GM12891 (cell line): ENCODE results near the gene PPP1R1C.

Source experiments
- DNase-seq: peaks from one replicate; pipeline ENCODE4 v3.0.0; 2011; ENCODE audit warnings: low spot score; ENCODE audit not compliant: insufficient read length
- FAIRE-seq: peaks from 2 replicates; lab custom pipeline; 2011; peaks lifted over from hg19 to GRCh38; lab: Jason Lieb, UNC
- PAX5 ChIP-seq: IDR thresholded peaks from 2 replicates; pipeline ENCODE4 v1.6.1; 2011; ENCODE audit warnings: low read length, moderate library complexity, mild to moderate bottlenecking; ENCODE audit not compliant: insufficient read depth, severe bottlenecking
- POLR2A ChIP-seq: IDR thresholded peaks from 2 replicates; pipeline ENCODE4 v1.6.1; 2011; ENCODE audit warnings: low read depth, low read length, control low read depth
- POLR2AphosphoS5 ChIP-seq: IDR thresholded peaks from 2 replicates; pipeline ENCODE4 v1.6.1; 2011; ENCODE audit warnings: low read depth, low read length, control low read depth
- POU2F2 ChIP-seq: IDR thresholded peaks from 2 replicates; pipeline ENCODE4 v1.6.1; 2011; ENCODE audit warnings: low read depth, mild to moderate bottlenecking, control low read depth, low read length, moderate library complexity
- SPI1 ChIP-seq: IDR thresholded peaks from 2 replicates; pipeline ENCODE4 v1.6.1; 2011; ENCODE audit warnings: low read depth, low read length, control low read depth
- TAF1 ChIP-seq: IDR thresholded peaks from 2 replicates; pipeline ENCODE4 v1.6.1; 2011; ENCODE audit warnings: low read depth, low read length, control low read depth

Gene PPP1R1C

GRCh38 chr2:181991171-181991885, 5.7 kb downstream of the PPP1R1C start:
- DNase-seq (peak; percentile 25), FAIRE-seq (peak; percentile 57)
- TF ChIP-seq PAX5 = no peak
- no peak for TF ChIP-seq POU2F2
- TF ChIP-seq POLR2A = no peak
- TF ChIP-seq SPI1 = peak; percentile 99
- TF ChIP-seq POLR2AphosphoS5 = no peak

- FAIRE-seq (no peak), DNase-seq (no peak)
- TF ChIP-seq POLR2A (no peak), POLR2AphosphoS5 (no peak), SPI1 (peak; percentile 57; the same call in 1 of the 2 replicates), PAX5 (no peak), TAF1 (no peak), POU2F2 (no peak)
These were observed 7.1 kb downstream of the PPP1R1C start for GRCh38 chr2:181992776-181993175.

- FAIRE-seq = no peak
- TF ChIP-seq PAX5 = no peak
- TF ChIP-seq SPI1 = no peak
- no peak for DNase-seq
These were observed 9.6 kb downstream of the PPP1R1C start for GRCh38 chr2:181995289-181995688.

GRCh38 chr2:181998041-181998835, 12.6 kb downstream of the PPP1R1C start:
- TF ChIP-seq PAX5 = no peak
- TF ChIP-seq TAF1 = no peak
- TF ChIP-seq POLR2AphosphoS5 = no peak
- no peak for TF ChIP-seq SPI1
- TF ChIP-seq POLR2A = no peak
- TF ChIP-seq POU2F2 = no peak
- no peak for DNase-seq
- FAIRE-seq = no peak

- no peak for FAIRE-seq
- TF ChIP-seq PAX5 (no peak), SPI1 (no peak), TAF1 (no peak), POLR2AphosphoS5 (no peak), POU2F2 (no peak), POLR2A (no peak)
These were observed 13.4 kb downstream of the PPP1R1C start for GRCh38 chr2:181998891-181999654.

GRCh38 chr2:181999911-182000310, 14.3 kb downstream of the PPP1R1C start:
- FAIRE-seq (peak; percentile 16), DNase-seq (no peak)
- TF ChIP-seq POLR2AphosphoS5 (no peak), POLR2A (no peak)

More at GRCh38 chr2:181998891-181999654, 13.4 kb downstream of the PPP1R1C start:
- no peak for DNase-seq

GRCh38 chr2:182004945-182005520, 19.4 kb downstream of the PPP1R1C start:
- no peak for DNase-seq
- no peak for TF ChIP-seq POLR2A
- TF ChIP-seq SPI1 = no peak
- no peak for TF ChIP-seq PAX5
- TF ChIP-seq POLR2AphosphoS5 = no peak
- no peak for TF ChIP-seq POU2F2
- TF ChIP-seq TAF1 = no peak
- no peak for FAIRE-seq

GRCh38 chr2:182006595-182007341, 21.1 kb downstream of the PPP1R1C start:
- FAIRE-seq (no peak), DNase-seq (no peak)
- TF ChIP-seq PAX5 (no peak), SPI1 (no peak), TAF1 (no peak), POLR2AphosphoS5 (no peak), POLR2A (no peak), POU2F2 (no peak)
